ENCODE results near the gene ASPSCR1. TPM values are rescaled to one million over a fixed set of nuclear protein-coding genes. Genes with fewer than 3 reads are reported as not detected.

The ASPSCR1 gene
- total RNA-seq, 1 experiment from 2014 or later: 60.4 TPM

DNA sequence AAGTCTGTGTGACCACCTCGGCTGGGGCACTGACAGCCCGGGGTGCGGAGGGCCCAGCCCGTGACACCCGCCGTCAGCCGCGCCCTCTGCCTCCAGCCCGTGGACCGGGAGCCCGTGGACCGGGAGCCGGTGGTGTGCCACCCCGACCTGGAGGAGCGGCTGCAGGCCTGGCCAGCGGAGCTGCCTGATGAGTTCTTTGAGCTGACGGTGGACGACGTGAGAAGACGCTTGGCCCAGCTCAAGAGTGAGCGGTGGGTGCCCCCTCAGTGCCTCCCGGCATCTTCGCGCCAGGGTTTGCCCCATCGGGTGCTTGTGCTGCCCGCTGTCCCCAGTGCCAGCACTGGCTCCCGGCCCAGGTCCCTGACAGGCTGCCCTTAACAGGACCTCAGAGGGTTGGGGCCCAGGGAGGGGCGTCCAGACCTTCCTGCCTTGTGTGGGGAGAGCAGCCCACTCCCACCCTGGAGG, 31.5 kb downstream of the ASPSCR1 start:
- H3K27ac Mint-ChIP-seq: no peak overlapping the region
- no peak for TF ChIP-seq TEAD1 (CRISPR knock-in tag; IDR thresholded peaks at IDR 0.05)
- TF ChIP-seq NR2C2 (CRISPR knock-in tag; IDR thresholded peaks at IDR 0.05): no peak
- TF ChIP-seq, protein P1, sequence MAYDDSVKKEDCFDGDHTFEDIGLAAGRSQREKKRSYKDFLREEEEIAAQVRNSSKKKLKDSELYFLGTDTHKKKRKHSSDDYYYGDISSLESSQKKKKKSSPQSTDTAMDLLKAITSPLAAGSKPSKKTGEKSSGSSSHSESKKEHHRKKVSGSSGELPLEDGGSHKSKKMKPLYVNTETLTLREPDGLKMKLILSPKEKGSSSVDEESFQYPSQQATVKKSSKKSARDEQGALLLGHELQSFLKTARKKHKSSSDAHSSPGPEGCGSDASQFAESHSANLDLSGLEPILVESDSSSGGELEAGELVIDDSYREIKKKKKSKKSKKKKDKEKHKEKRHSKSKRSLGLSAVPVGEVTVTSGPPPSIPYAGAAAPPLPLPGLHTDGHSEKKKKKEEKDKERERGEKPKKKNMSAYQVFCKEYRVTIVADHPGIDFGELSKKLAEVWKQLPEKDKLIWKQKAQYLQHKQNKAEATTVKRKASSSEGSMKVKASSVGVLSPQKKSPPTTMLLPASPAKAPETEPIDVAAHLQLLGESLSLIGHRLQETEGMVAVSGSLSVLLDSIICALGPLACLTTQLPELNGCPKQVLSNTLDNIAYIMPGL (CRISPR knock-in tag; IDR thresholded peaks at IDR 0.05): no peak
- TF ChIP-seq, protein P2, sequence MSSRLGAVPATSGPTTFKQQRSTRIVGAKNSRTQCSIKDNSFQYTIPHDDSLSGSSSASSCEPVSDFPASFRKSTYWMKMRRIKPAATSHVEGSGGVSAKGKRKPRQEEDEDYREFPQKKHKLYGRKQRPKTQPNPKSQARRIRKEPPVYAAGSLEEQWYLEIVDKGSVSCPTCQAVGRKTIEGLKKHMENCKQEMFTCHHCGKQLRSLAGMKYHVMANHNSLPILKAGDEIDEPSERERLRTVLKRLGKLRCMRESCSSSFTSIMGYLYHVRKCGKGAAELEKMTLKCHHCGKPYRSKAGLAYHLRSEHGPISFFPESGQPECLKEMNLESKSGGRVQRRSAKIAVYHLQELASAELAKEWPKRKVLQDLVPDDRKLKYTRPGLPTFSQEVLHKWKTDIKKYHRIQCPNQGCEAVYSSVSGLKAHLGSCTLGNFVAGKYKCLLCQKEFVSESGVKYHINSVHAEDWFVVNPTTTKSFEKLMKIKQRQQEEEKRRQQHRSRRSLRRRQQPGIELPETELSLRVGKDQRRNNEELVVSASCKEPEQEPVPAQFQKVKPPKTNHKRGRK (CRISPR knock-in tag; IDR thresholded peaks at IDR 0.05; ENCODE audit: borderline replicate concordance): no peak
- no peak for TF ChIP-seq RELA (CRISPR knock-in tag; IDR thresholded peaks at IDR 0.05; ENCODE audit: borderline replicate concordance)
- no peak for TF ChIP-seq IRF2 (CRISPR knock-in tag; IDR thresholded peaks at IDR 0.05; ENCODE audit: borderline replicate concordance, low read depth)
- TF ChIP-seq, protein P3, sequence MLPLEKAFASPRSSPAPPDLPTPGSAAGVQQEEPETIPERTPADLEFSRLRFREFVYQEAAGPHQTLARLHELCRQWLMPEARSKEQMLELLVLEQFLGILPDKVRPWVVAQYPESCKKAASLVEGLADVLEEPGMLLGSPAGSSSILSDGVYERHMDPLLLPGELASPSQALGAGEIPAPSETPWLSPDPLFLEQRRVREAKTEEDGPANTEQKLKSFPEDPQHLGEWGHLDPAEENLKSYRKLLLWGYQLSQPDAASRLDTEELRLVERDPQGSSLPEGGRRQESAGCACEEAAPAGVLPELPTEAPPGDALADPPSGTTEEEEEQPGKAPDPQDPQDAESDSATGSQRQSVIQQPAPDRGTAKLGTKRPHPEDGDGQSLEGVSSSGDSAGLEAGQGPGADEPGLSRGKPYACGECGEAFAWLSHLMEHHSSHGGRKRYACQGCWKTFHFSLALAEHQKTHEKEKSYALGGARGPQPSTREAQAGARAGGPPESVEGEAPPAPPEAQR (CRISPR knock-in tag; IDR thresholded peaks at IDR 0.05): no peak
- TF ChIP-seq ETV6 (CRISPR knock-in tag; IDR thresholded peaks at IDR 0.05): no peak
- TF ChIP-seq SMAD3 (CRISPR knock-in tag; IDR thresholded peaks at IDR 0.05; ENCODE audit: borderline replicate concordance): no peak
- TF ChIP-seq FOXJ3 (CRISPR knock-in tag; IDR thresholded peaks at IDR 0.05; ENCODE audit: borderline replicate concordance): no peak
- TF ChIP-seq, protein P4, sequence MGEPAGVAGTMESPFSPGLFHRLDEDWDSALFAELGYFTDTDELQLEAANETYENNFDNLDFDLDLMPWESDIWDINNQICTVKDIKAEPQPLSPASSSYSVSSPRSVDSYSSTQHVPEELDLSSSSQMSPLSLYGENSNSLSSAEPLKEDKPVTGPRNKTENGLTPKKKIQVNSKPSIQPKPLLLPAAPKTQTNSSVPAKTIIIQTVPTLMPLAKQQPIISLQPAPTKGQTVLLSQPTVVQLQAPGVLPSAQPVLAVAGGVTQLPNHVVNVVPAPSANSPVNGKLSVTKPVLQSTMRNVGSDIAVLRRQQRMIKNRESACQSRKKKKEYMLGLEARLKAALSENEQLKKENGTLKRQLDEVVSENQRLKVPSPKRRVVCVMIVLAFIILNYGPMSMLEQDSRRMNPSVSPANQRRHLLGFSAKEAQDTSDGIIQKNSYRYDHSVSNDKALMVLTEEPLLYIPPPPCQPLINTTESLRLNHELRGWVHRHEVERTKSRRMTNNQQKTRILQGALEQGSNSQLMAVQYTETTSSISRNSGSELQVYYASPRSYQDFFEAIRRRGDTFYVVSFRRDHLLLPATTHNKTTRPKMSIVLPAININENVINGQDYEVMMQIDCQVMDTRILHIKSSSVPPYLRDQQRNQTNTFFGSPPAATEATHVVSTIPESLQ (CRISPR knock-in tag; IDR thresholded peaks at IDR 0.05): no peak
- no peak for TF ChIP-seq JAZF1 (CRISPR knock-in tag; IDR thresholded peaks at IDR 0.05)
- TF ChIP-seq, protein P5, sequence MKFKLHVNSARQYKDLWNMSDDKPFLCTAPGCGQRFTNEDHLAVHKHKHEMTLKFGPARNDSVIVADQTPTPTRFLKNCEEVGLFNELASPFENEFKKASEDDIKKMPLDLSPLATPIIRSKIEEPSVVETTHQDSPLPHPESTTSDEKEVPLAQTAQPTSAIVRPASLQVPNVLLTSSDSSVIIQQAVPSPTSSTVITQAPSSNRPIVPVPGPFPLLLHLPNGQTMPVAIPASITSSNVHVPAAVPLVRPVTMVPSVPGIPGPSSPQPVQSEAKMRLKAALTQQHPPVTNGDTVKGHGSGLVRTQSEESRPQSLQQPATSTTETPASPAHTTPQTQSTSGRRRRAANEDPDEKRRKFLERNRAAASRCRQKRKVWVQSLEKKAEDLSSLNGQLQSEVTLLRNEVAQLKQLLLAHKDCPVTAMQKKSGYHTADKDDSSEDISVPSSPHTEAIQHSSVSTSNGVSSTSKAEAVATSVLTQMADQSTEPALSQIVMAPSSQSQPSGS (CRISPR knock-in tag; IDR thresholded peaks at IDR 0.05; ENCODE audit: borderline replicate concordance, low read depth): no peak
- no peak for TF ChIP-seq TEAD4 (CRISPR knock-in tag; IDR thresholded peaks at IDR 0.05)
- TF ChIP-seq, protein P6, sequence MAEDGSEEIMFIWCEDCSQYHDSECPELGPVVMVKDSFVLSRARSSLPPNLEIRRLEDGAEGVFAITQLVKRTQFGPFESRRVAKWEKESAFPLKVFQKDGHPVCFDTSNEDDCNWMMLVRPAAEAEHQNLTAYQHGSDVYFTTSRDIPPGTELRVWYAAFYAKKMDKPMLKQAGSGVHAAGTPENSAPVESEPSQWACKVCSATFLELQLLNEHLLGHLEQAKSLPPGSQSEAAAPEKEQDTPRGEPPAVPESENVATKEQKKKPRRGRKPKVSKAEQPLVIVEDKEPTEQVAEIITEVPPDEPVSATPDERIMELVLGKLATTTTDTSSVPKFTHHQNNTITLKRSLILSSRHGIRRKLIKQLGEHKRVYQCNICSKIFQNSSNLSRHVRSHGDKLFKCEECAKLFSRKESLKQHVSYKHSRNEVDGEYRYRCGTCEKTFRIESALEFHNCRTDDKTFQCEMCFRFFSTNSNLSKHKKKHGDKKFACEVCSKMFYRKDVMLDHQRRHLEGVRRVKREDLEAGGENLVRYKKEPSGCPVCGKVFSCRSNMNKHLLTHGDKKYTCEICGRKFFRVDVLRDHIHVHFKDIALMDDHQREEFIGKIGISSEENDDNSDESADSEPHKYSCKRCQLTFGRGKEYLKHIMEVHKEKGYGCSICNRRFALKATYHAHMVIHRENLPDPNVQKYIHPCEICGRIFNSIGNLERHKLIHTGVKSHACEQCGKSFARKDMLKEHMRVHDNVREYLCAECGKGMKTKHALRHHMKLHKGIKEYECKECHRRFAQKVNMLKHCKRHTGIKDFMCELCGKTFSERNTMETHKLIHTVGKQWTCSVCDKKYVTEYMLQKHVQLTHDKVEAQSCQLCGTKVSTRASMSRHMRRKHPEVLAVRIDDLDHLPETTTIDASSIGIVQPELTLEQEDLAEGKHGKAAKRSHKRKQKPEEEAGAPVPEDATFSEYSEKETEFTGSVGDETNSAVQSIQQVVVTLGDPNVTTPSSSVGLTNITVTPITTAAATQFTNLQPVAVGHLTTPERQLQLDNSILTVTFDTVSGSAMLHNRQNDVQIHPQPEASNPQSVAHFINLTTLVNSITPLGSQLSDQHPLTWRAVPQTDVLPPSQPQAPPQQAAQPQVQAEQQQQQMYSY (CRISPR knock-in tag; IDR thresholded peaks at IDR 0.05): no peak
- TF ChIP-seq ZBTB21 (CRISPR knock-in tag; IDR thresholded peaks at IDR 0.05; ENCODE audit: borderline replicate concordance): no peak
- no peaks in the 10 kb centered on the region for H3K9me3 Mint-ChIP-seq
- no peaks in the 10 kb centered on the region for H3K27me3 Mint-ChIP-seq (ENCODE audit: low read depth)
- H3K4me3 Mint-ChIP-seq: no peak overlapping the region
- POLR2A ChIA-PET: no interaction called here
- H3K4me1 Mint-ChIP-seq: no peaks in the 10 kb centered on the region
- no peaks in the 10 kb centered on the region for H3K36me3 Mint-ChIP-seq
- CTCF ChIA-PET: interaction anchor here (3.0 kb wide), 1 partner anchor 11 kb away, joined by 16 read pairs; no protein-coding TSS in a partner anchor
- no peak for DNase-seq (ENCODE audit: low spot score)
- ATAC-seq: no peak
